K562 (cell line): ENCODE data around the gene SHROOM3.

Experiments used
- AFF4 ChIP-seq: sonication (generic); formaldehyde crosslinking; IDR thresholded peaks from 2 replicates; pipeline ENCODE4 v1.8.0; 2023; ENCODE audit warnings: mild to moderate bottlenecking, missing genetic modification reagents
- CREB1 ChIP-seq, 2 experiments: sonication (generic) in 1 of 2; formaldehyde crosslinking in 1 of 2; IDR thresholded peaks; 2 replicates each; pipeline versions ENCODE4 v1.6.1 to v1.8.0; 2012 to 2022; ENCODE audit warnings: inconsistent platforms in 1 of 2, mild to moderate bottlenecking in 1 of 2, missing genetic modification reagents in 1 of 2, moderate library complexity in 1 of 2
- CTCF ChIP-seq, 3 experiments: IDR thresholded peaks in 2 of 3; conservative IDR thresholded peaks in 1 of 3; 2 replicates each; pipeline ENCODE4 v1.5.1; 2011 to 2012; ENCODE audit warnings: low read length in 3 of 3, mild to moderate bottlenecking in 3 of 3, control low read depth in 2 of 3, improper control_type of control experiment in 1 of 3, inconsistent platforms in 1 of 3, low read depth in 1 of 3, mixed read lengths in 1 of 3, moderate library complexity in 1 of 3; ENCODE audit not compliant: insufficient read depth in 2 of 3
- DNMT1 ChIP-seq: fragments of 450-650 bp; IDR thresholded peaks from 2 replicates; pipeline ENCODE4 v1.6.1; 2016; ENCODE audit warnings: antibody characterized with exemption, mild to moderate bottlenecking
- EGR1 ChIP-seq: fragments of 450-650 bp; conservative IDR thresholded peaks from 2 replicates; pipeline ENCODE4 v1.6.1; 2017; ENCODE audit warnings: mild to moderate bottlenecking
- ELK1 ChIP-seq: sonication (generic); formaldehyde crosslinking; IDR thresholded peaks from 2 replicates; pipeline ENCODE4 v1.8.1; 2022; ENCODE audit warnings: missing genetic modification reagents
- MAX ChIP-seq: sonication (generic); formaldehyde crosslinking; IDR thresholded peaks from 2 replicates; pipeline ENCODE4 v1.9.0; 2022; ENCODE audit warnings: mild to moderate bottlenecking, missing genetic modification reagents
- PCBP2 ChIP-seq: fragments of 200-400 bp; formaldehyde crosslinking; IDR thresholded peaks from 2 replicates; pipeline ENCODE4 v1.6.1; 2018; ENCODE audit warnings: low read length, low read depth, mild to moderate bottlenecking, moderate library complexity; ENCODE audit not compliant: poor library complexity, severe bottlenecking
- POLR2A ChIP-seq: fragments of 450-650 bp; conservative IDR thresholded peaks from 2 replicates; pipeline ENCODE4 v1.6.1; 2016
- POU5F1 ChIP-seq: fragments of 150-350 bp; IDR thresholded peaks from 2 replicates; pipeline ENCODE4 v1.6.1; 2014; ENCODE audit warnings: borderline replicate concordance, low read length, low read depth, mild to moderate bottlenecking; ENCODE audit not compliant: partially characterized antibody
- SIN3A ChIP-seq, 2 experiments: fragments of 150-350 bp in 1 of 2; IDR thresholded peaks; 2 replicates each; pipeline ENCODE4 v1.6.1; 2011 to 2016; ENCODE audit warnings: borderline replicate concordance in 2 of 2, low read depth in 2 of 2, low read length in 2 of 2, mild to moderate bottlenecking in 2 of 2, moderate library complexity in 2 of 2; ENCODE audit not compliant: control insufficient read depth in 1 of 2
- ZNF175 ChIP-seq: fragments of 200-800 bp; sonication (Bioruptor generic); IDR thresholded peaks from 2 replicates; pipeline ENCODE4 v1.6.1; 2016; ENCODE audit warnings: low read depth, mild to moderate bottlenecking, missing genetic modification characterization, missing compliant biosample characterization
- ZNF324 ChIP-seq: fragments of 250-450 bp; sonication (Bioruptor Pico); IDR thresholded peaks from 2 replicates; pipeline ENCODE4 v1.4.0; 2020; ENCODE audit warnings: mild to moderate bottlenecking

- TF ChIP-seq SIN3A (IDR thresholded peaks at IDR 0.05; ENCODE audit: borderline replicate concordance in 2 of 2, control insufficient read depth in 1 of 2, low read depth in 2 of 2, low read length in 2 of 2) (no peak), MAX (CRISPR knock-in tag) (no peak), CREB1 (IDR thresholded peaks at IDR 0.05) (no peak), CREB1 (CRISPR knock-in tag; IDR thresholded peaks at IDR 0.05) (no peak), ELK1 (no peak), POU5F1 (no peak), ZNF175 (CRISPR knock-in tag) (no peak), CTCF (IDR thresholded peaks at IDR 0.05 in 2 of 3, conservative IDR thresholded peaks at IDR 0.05 in 1 of 3; ENCODE audit: insufficient read depth in 2 of 3, low read depth in 1 of 3, low read length in 3 of 3) (no peak), DNMT1 (no peak), ZNF324 (no peak), PCBP2 (no peak), POLR2A (no peak), AFF4 (CRISPR knock-in tag) (no peak), EGR1 (no peak)
Observed at GRCh38 chr4:76666944-76667532, 232.0 kb downstream of the SHROOM3 start.
